Trophoblast cell (in vitro differentiated cells and primary cell): ENCODE data around the gene PRXL2B.

Source experiments
- DNase-seq, 2 donors: peaks; one replicate each; pipeline ENCODE4 v3.0.0-alpha.2; 2016
- H2AFZ ChIP-seq: 2 replicates; pipeline ENCODE4 v1.6.1; 2013; ENCODE audit warnings: low read length, moderate library complexity, mild to moderate bottlenecking; ENCODE audit not compliant: insufficient read depth, poor library complexity
- H2AK5ac ChIP-seq: 2 replicates; pipeline ENCODE4 v1.6.1; 2013; ENCODE audit warnings: mild to moderate bottlenecking, low read length
- H2BK120ac ChIP-seq: 2 replicates; pipeline ENCODE4 v1.6.1; 2013; ENCODE audit warnings: low read length, mild to moderate bottlenecking, moderate library complexity; ENCODE audit not compliant: insufficient read depth, poor library complexity
- H2BK12ac ChIP-seq: 2 replicates; pipeline ENCODE4 v1.6.1; 2013; ENCODE audit warnings: mild to moderate bottlenecking, low read length, moderate library complexity
- H2BK5ac ChIP-seq: 2 replicates; pipeline ENCODE4 v1.6.1; 2013; ENCODE audit warnings: low read length, low read depth, moderate library complexity, mild to moderate bottlenecking; ENCODE audit not compliant: poor library complexity
- H3K14ac ChIP-seq: 2 replicates; pipeline ENCODE4 v1.6.1; 2013; ENCODE audit warnings: mild to moderate bottlenecking, low read length
- H3K18ac ChIP-seq: 2 replicates; pipeline ENCODE4 v1.6.1; 2013; ENCODE audit warnings: mild to moderate bottlenecking, low read length
- H3K23ac ChIP-seq: 2 replicates; pipeline ENCODE4 v1.6.1; 2013; ENCODE audit warnings: low read length
- H3K27ac ChIP-seq: 2 replicates; pipeline ENCODE4 v1.5.1; 2013; ENCODE audit warnings: low read depth, mild to moderate bottlenecking, inconsistent platforms, low read length, moderate library complexity
- H3K27me3 ChIP-seq: 2 replicates; pipeline ENCODE4 v1.6.1; 2013; ENCODE audit warnings: inconsistent platforms, mild to moderate bottlenecking, low read length, moderate library complexity; ENCODE audit not compliant: insufficient read depth
- H3K36me3 ChIP-seq, 2 experiments: 1 replicate in 1 of 2; 2 replicates in 1 of 2; pipeline ENCODE4 v1.6.1; 2013; ENCODE audit warnings: low read length in 2 of 2, mild to moderate bottlenecking in 2 of 2, moderate library complexity in 1 of 2; ENCODE audit not compliant: insufficient read depth in 2 of 2, control insufficient read depth in 1 of 2
- H3K4ac ChIP-seq: 2 replicates; pipeline ENCODE4 v1.6.1; 2013; ENCODE audit warnings: low read depth, mild to moderate bottlenecking, low read length, moderate library complexity
- H3K4me1 ChIP-seq, 2 experiments: 1 replicate in 1 of 2; 2 replicates in 1 of 2; pipeline ENCODE4 v1.6.1; 2013; ENCODE audit warnings: low read length in 2 of 2, mild to moderate bottlenecking in 2 of 2, moderate library complexity in 1 of 2; ENCODE audit not compliant: insufficient read depth in 2 of 2, control insufficient read depth in 1 of 2
- H3K4me2 ChIP-seq: 2 replicates; pipeline ENCODE4 v1.6.1; 2013; ENCODE audit warnings: inconsistent platforms, mild to moderate bottlenecking, low read length, moderate library complexity
- H3K4me3 ChIP-seq: 2 replicates; pipeline ENCODE4 v1.5.1; 2013; ENCODE audit warnings: mild to moderate bottlenecking, low read depth, low read length, inconsistent platforms
- H3K79me1 ChIP-seq: one replicate; pipeline ENCODE4 v1.6.1; 2013; ENCODE audit warnings: low read length
- H3K79me2 ChIP-seq: 2 replicates; pipeline ENCODE4 v1.6.1; 2013; ENCODE audit warnings: low read length, mild to moderate bottlenecking; ENCODE audit not compliant: control insufficient read depth, insufficient read depth, poor library complexity
- H3K9ac ChIP-seq: 2 replicates; pipeline ENCODE4 v1.6.1; 2013; ENCODE audit warnings: mild to moderate bottlenecking, low read length
- H3K9me3 ChIP-seq: 2 replicates; pipeline ENCODE4 v1.6.1; 2013; ENCODE audit warnings: low read depth, mild to moderate bottlenecking, control low read depth, inconsistent platforms, low read length; ENCODE audit not compliant: insufficient read depth
- H4K12ac ChIP-seq: 2 replicates; pipeline ENCODE4 v1.6.1; 2013; ENCODE audit warnings: low read depth, mild to moderate bottlenecking, low read length, moderate library complexity
- H4K8ac ChIP-seq: 2 replicates; pipeline ENCODE4 v1.6.1; 2013; ENCODE audit warnings: low read depth, mild to moderate bottlenecking, low read length, moderate library complexity
- H4K91ac ChIP-seq: one replicate; pipeline ENCODE4 v1.6.1; 2013; ENCODE audit warnings: low read depth, mild to moderate bottlenecking, low read length, moderate library complexity
- WGBS: extraction: QIAGEN DNeasy Blood & Tissue Kit; methylation state at CpG from one replicate; pipeline ENCODE4 v1.1.7; 2013; ENCODE audit warnings: missing lambda C conversion rate; ENCODE audit not compliant: insufficient read length, insufficient coverage; ENCODE audit errors: extremely low coverage; 5-methylcytosine and 5-hydroxymethylcytosine counted together

The PRXL2B gene

GRCh38 chr1:2628933-2629626, 42.5 kb downstream of the PRXL2B start:
- Histone ChIP-seq H3K18ac (no peak overlapping the region), H3K4me2 (no peak overlapping the region), H3K79me1 (no peaks in the 10 kb centered on the region), H2BK120ac (no peak overlapping the region), H2BK12ac (no peak overlapping the region), H3K23ac (no peak overlapping the region), H2AFZ (no peak overlapping the region), H3K4me3 (no peak overlapping the region), H2BK5ac (no peak overlapping the region), H3K36me3 (no peaks in the 10 kb centered on the region), H3K4ac (no peak overlapping the region), H3K9me3 (peaks cover 20% of the 10 kb centered on the region), H2AK5ac (no peak overlapping the region), H3K14ac (no peak overlapping the region), H3K4me1 (no peaks in the 10 kb centered on the region), H4K91ac (no peak overlapping the region), H3K27me3 (peaks cover 27% of the 10 kb centered on the region), H4K12ac (no peak overlapping the region), H3K9ac (no peak overlapping the region), H3K79me2 (no peaks in the 10 kb centered on the region), H3K27ac (no peak overlapping the region), H4K8ac (no peak overlapping the region)
- no CpG with 5 or more reads among the region's 64 CpGs for WGBS
- DNase-seq: no peak

GRCh38 chr1:2629627-2630497, 43.3 kb downstream of the PRXL2B start:
- Histone ChIP-seq H2AFZ (no peak overlapping the region), H3K27me3 (peaks cover 27% of the 10 kb centered on the region), H3K27ac (no peak overlapping the region), H3K4ac (no peak overlapping the region), H4K91ac (no peak overlapping the region), H3K18ac (no peak overlapping the region), H3K14ac (no peak overlapping the region), H3K36me3 (no peaks in the 10 kb centered on the region), H3K9me3 (peaks cover 20% of the 10 kb centered on the region), H3K4me1 (no peaks in the 10 kb centered on the region), H2BK5ac (no peak overlapping the region), H2BK120ac (no peak overlapping the region), H2AK5ac (no peak overlapping the region), H3K4me3 (peak overlapping the region; percentile 33), H3K79me2 (no peaks in the 10 kb centered on the region), H4K8ac (no peak overlapping the region), H2BK12ac (no peak overlapping the region), H4K12ac (no peak overlapping the region), H3K79me1 (no peaks in the 10 kb centered on the region), H3K9ac (no peak overlapping the region), H3K23ac (no peak overlapping the region), H3K4me2 (no peak overlapping the region)
- no CpG with 5 or more reads among the region's 23 CpGs for WGBS
- DNase-seq: no peak

DNA sequence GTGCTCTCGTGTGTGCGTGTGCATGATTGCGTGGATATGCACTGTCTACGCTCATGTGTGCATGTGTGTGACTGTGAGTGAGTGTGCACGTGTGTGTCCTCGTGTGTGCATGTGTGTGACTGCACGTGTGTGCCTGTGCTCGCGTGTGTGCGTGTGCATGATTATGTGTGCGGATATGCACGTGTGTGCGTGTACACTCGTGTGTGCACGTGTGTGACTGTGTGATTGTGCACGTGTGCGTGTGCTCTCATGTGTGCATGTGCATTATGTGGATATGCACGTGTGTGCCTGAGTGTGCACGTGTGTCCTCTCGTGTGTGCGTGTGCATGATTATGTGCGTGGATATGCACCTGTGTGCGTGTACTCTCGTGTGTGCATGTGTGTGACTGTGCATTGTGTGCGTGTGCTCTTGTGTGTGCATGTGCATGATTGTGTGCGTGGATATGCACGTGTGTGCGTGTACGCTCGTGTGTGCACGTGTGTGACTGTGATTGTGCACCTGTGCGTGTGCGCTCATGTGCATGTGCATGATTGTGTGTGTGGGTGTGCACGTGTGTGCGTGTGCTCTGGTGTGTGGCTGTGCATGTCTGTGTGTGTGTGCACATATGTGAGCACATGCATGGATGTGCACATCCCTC, 44.0 kb downstream of the PRXL2B start:
- WGBS: no CpG with 5 or more reads among the region's 35 CpGs
- H3K4ac ChIP-seq: no peak overlapping the region
- H4K8ac ChIP-seq: no peak overlapping the region
- no peak overlapping the region for H3K9ac ChIP-seq
- no peak overlapping the region for H2BK12ac ChIP-seq
- H4K91ac ChIP-seq: no peak overlapping the region
- H2BK5ac ChIP-seq: no peak overlapping the region
- H3K27me3 ChIP-seq: peaks cover 27% of the 10 kb centered on the region
- no peak overlapping the region for H3K4me2 ChIP-seq
- no peaks in the 10 kb centered on the region for H3K4me1 ChIP-seq
- no peak for DNase-seq
- H3K79me1 ChIP-seq: no peaks in the 10 kb centered on the region
- H2BK120ac ChIP-seq: no peak overlapping the region
- no peaks in the 10 kb centered on the region for H3K36me3 ChIP-seq
- no peak overlapping the region for H4K12ac ChIP-seq
- no peaks in the 10 kb centered on the region for H3K79me2 ChIP-seq
- no peak overlapping the region for H2AK5ac ChIP-seq
- no peak overlapping the region for H2AFZ ChIP-seq
- H3K14ac ChIP-seq: no peak overlapping the region
- H3K4me3 ChIP-seq: peak overlapping the region; percentile 33
- no peak overlapping the region for H3K27ac ChIP-seq
- H3K18ac ChIP-seq: no peak overlapping the region
- H3K23ac ChIP-seq: no peak overlapping the region
- H3K9me3 ChIP-seq: peaks cover 20% of the 10 kb centered on the region

DNA sequence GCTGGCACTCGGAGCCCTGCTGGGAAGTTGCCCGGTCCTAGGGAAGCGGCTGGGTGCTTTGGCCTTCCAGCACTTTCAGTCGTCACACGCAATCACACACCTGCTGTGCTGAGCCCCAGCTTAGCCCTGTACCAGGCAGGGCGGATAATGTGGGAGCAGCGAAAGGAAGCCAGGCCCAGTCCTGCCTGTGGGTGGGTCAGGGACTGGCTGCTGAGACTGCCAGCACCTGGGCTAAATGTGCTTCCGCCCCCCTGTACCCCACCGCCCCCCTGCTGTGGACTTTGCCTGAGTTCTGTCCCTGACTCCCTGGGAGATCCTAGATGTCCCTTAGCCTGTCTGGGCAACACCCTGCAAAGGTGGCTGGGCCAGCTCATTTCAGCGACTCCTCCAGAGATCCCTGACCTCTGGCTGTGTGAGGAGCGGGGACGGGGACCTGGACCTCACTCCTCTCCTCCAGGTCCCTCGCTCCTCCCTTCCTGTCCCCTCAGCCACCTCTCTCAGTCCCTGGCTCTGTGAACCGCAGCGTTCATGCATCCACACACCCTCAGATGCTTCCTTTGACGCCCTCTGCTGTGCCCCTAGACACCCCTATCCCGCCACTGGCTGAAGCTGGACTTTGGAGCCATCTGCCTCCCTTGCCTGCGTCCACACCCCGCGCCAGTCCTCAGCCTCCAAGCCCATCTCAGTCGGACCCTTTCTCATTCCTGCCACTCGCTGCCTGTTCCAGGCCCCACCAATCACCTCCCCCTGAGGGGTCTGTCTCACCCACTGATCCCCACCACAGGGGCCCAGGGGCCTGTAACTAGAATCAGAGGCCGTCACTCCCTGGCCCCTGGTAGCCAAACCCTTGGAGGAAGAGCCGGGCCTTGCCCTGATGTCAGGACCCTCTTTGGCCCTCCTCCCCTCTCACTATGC, 44.8 kb downstream of the PRXL2B start:
- Histone ChIP-seq H3K4me3 (peak overlapping the region; percentile 33), H3K9me3 (peaks cover 22% of the 10 kb centered on the region), H3K79me2 (no peaks in the 10 kb centered on the region), H4K8ac (no peak overlapping the region), H4K12ac (no peak overlapping the region), H3K27ac (no peak overlapping the region), H3K4me1 (no peaks in the 10 kb centered on the region), H3K14ac (no peak overlapping the region), H2BK120ac (no peak overlapping the region), H3K79me1 (no peaks in the 10 kb centered on the region), H2BK12ac (no peak overlapping the region), H2BK5ac (no peak overlapping the region), H3K36me3 (no peaks in the 10 kb centered on the region), H2AFZ (no peak overlapping the region), H3K23ac (no peak overlapping the region), H3K18ac (no peak overlapping the region), H3K27me3 (peaks cover 27% of the 10 kb centered on the region), H2AK5ac (no peak overlapping the region), H3K4ac (no peak overlapping the region), H3K4me2 (no peak overlapping the region), H3K9ac (no peak overlapping the region), H4K91ac (no peak overlapping the region)
- DNase-seq: no peak
- no CpG with 5 or more reads among the region's 24 CpGs for WGBS
